Skeletal muscle satellite cell (primary cell): Measurements from ENCODE around the gene LIPH.
"Not testable (repeated sequence)": the region's sequence is repeated elsewhere in the genome, so short reads cannot be mapped to it uniquely, and the experiment has no call there.

Experiments used
- H3K27me3 ChIP-seq: 2 replicates; pipeline ENCODE4 v1.7.0; 2013; ENCODE audit warnings: low read length; ENCODE audit not compliant: control insufficient read depth, insufficient read depth
- H3K36me3 ChIP-seq: 2 replicates; pipeline ENCODE4 v1.7.0; 2013; ENCODE audit warnings: mild to moderate bottlenecking, control low read depth, low read length; ENCODE audit not compliant: insufficient read depth
- H3K4me1 ChIP-seq: 2 replicates; pipeline ENCODE4 v1.7.0; 2013; ENCODE audit warnings: low read length; ENCODE audit not compliant: control insufficient read depth, insufficient read depth
- H3K4me2 ChIP-seq: 2 replicates; pipeline ENCODE4 v1.7.0; 2013; ENCODE audit warnings: mild to moderate bottlenecking, low read length
- H3K4me3 ChIP-seq: 2 replicates; pipeline ENCODE4 v1.7.0; 2013; ENCODE audit warnings: low read length
- H3K9ac ChIP-seq: 2 replicates; pipeline ENCODE4 v1.7.0; 2013; ENCODE audit warnings: mild to moderate bottlenecking, low read depth, low read length, moderate library complexity
- H3K9me3 ChIP-seq: replicated peaks from 2 replicates; pipeline ENCODE4 v1.7.0; 2013; ENCODE audit warnings: mild to moderate bottlenecking, control low read depth, low read length

LIPH gene

DNA sequence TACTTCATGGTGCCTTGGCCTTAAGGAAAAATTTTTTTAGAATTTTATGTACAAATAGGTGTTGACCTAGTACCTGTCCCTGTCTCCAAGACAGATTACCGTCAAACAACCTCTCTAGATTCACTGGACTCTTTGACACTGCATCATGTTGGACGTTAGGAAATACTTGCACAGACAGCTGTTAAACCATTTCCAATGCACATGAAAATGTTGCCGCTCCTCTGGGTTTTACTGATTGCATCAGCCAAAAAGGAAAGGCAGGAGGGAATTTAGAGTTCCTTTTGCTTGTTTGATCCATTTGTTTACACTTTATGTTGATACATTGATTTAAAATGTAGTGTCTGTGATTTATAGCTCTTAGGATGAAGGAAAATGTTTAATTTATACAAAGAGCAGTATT lies 68.1 kb downstream of the LIPH start:
- Histone ChIP-seq H3K36me3 (peaks cover 18% of the 10 kb centered on the region), H3K27me3 (no peaks in the 10 kb centered on the region), H3K9me3 (no peaks in the 10 kb centered on the region), H3K9ac (no peak overlapping the region), H3K4me2 (no peak overlapping the region), H3K4me1 (no peaks in the 10 kb centered on the region), H3K4me3 (no peak overlapping the region)

DNA sequence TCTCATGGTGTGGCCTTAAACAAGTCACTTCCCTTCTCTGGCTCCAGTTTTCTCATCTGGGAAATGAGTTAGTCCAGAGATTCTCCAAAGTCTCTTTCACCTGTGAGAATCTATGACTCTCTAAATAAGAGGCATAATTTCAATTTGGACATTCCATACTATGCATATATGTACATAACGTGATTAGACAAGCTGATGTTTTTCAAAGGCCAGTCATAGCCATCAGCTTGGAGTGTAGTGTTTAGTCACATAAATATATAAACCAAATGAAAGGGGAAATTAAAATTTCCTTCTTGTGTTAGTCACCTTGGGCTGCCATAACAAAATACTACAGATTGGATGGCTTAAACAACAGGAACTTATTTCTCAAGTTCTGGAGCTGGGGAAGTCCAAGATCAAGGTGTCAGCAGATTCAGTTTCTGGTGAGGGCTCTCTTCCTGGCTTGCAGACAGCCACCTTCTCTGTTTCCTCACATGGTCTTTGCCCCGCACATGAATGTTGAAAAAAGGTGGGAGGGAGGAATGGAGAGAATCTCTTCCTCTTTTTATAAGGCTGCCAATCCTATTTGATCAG lies 72.9 kb downstream of the LIPH start:
- no peaks in the 10 kb centered on the region for H3K9me3 ChIP-seq

DNA sequence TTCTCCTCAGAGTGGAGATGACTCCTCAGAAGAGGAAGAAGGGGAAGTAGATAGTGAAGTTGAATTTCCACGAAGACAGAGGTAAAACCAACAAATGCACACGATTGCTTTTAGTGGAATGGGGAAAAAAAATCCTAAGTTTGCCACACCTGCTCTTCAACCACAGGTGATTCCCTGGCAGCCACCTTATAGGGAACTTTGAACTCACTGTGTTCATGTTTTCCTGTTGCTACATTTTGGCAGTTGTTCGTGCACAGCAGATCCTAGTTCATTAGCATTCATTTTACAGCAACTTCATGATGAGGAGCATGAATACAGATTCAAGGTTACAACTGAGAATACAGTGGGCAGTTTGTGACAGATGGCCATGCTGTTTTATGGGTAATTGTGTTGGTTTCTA lies 75.1 kb downstream of the LIPH start:
- Histone ChIP-seq H3K36me3 (peaks cover 9% of the 10 kb centered on the region), H3K27me3 (no peaks in the 10 kb centered on the region), H3K9ac (no peak overlapping the region), H3K4me3 (no peak overlapping the region), H3K9me3 (no peaks in the 10 kb centered on the region), H3K4me2 (no peak overlapping the region), H3K4me1 (no peaks in the 10 kb centered on the region)

More for the DNA sequence above, 72.9 kb downstream of the LIPH start:
- H3K4me3 ChIP-seq: no peak overlapping the region
- peaks cover 14% of the 10 kb centered on the region for H3K36me3 ChIP-seq
- no peak overlapping the region for H3K4me2 ChIP-seq
- H3K27me3 ChIP-seq: no peaks in the 10 kb centered on the region
- H3K9ac ChIP-seq: no peak overlapping the region
- H3K4me1 ChIP-seq: no peaks in the 10 kb centered on the region

DNA sequence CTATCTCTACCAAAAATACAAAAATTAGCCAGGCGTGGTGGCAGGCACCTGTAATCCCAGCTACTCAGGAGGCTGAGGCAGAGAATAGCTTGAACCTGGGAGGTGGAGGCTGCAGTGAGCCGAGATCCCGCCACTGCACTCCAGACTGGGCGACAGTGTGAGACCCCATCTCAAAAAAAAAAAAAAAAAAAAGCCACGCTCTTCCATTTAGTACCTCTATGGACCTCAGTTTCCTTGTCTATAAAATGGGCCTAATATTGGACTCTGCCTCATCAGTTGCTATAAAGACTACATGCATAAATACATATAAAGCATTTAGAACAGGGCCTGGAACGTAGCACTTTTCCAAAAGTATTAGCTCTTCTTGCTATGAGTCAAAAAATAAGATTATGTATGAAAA lies 77.5 kb downstream of the LIPH start:
- H3K4me3 ChIP-seq, H3K36me3 ChIP-seq, H3K4me2 ChIP-seq, H3K9me3 ChIP-seq, H3K27me3 ChIP-seq, H3K4me1 ChIP-seq, H3K9ac ChIP-seq: not testable (repeated sequence)

DNA sequence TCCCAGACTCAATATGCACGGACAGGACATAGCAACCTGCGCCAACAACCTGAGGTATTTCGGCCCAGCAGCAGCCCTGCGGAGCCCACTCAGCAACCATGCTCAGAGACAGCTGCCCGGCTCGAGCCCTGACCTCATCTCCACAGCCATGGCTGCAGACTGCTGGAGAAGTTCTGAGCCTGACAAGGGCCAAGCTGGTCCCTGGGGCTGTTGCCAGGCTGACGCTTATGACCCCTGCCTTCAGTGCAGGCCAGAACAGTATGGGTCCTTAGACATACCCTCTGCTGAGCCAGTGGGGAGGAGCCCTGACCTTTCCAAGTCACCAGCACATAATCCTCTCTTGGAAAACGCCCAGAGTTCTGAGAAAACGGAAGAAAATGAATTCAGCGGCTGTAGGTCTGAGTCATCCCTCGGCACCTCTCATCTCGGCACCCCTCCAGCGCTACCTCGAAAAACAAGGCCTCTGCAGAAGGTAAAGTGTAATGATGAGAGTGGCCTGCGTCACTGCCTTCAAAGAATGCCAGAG lies 79.0 kb downstream of the LIPH start:
- Histone ChIP-seq H3K36me3 (peaks cover 3% of the 10 kb centered on the region), H3K9ac (no peak overlapping the region), H3K4me3 (no peak overlapping the region), H3K4me1 (no peaks in the 10 kb centered on the region), H3K4me2 (no peak overlapping the region), H3K9me3 (no peaks in the 10 kb centered on the region), H3K27me3 (no peaks in the 10 kb centered on the region)

DNA sequence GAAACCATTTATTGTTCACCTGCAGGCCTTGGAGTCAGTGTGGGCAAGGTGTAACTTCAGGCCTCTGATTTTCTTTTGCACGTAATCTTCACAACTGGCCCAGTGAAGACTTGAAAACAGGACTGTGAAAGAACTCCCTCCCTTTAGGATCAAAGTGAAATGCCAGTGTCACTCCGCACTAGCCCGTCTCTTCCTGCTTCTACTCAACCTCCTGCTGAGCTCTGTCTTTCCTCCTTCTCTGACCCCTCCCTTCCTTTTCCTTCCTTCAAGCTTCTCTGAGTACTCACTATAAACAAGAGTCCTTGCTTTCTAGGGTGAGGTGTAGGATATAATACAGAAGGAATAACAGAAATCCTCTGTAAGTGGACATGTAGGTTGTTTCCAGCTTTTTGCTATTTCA lies 82.1 kb downstream of the LIPH start:
- no peak overlapping the region for H3K4me3 ChIP-seq
- no peak overlapping the region for H3K4me2 ChIP-seq
- no peak overlapping the region for H3K9ac ChIP-seq
- H3K36me3 ChIP-seq: peaks cover 10% of the 10 kb centered on the region
- H3K4me1 ChIP-seq: no peaks in the 10 kb centered on the region
- H3K9me3 ChIP-seq: no peaks in the 10 kb centered on the region
- H3K27me3 ChIP-seq: no peaks in the 10 kb centered on the region

DNA sequence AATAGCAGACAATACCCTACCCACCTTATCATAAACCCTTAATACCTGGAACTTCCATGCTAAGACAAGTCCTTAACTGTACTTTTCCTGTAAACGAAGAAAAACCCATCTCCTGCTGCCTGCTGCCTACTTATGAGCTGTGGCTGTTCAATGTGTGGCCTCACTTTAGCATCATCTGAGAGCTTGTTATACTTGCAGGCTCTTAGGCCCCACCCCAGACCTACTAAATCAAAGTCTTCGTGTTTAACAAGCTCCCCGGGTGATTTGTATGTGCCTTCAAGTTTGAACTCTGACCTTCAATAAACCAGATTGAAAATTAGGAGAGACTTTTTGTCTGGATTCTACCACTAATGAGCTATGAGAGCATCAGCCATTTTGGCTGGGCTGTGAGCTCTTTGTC lies 82.8 kb downstream of the LIPH start:
- Histone ChIP-seq H3K4me2 (no peak overlapping the region), H3K9me3 (no peaks in the 10 kb centered on the region), H3K27me3 (no peaks in the 10 kb centered on the region), H3K4me1 (no peaks in the 10 kb centered on the region), H3K4me3 (no peak overlapping the region), H3K9ac (no peak overlapping the region), H3K36me3 (peaks cover 11% of the 10 kb centered on the region)

DNA sequence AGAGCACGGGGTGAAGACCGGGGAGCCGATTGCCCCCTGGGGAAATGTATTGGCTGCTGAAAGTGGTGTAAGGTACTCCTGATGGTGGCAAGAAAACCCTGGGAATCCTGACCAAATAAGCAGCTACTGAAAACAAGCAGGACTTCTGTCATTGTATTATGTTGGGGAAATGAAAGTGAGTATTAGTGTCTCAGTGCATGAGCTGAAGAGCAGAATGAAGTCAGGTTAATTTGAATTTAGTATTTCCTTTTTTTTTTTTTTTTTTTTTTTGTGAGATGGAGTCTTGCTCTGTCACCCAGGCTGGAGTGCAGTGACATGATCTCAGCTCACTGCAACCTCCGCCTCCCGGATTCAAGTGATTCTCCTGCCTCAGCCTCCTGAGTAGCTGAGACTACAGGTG lies 86.3 kb downstream of the LIPH start:
- not testable (repeated sequence) for H3K9ac ChIP-seq, H3K4me1 ChIP-seq, H3K9me3 ChIP-seq, H3K4me3 ChIP-seq, H3K4me2 ChIP-seq, H3K27me3 ChIP-seq, H3K36me3 ChIP-seq

DNA sequence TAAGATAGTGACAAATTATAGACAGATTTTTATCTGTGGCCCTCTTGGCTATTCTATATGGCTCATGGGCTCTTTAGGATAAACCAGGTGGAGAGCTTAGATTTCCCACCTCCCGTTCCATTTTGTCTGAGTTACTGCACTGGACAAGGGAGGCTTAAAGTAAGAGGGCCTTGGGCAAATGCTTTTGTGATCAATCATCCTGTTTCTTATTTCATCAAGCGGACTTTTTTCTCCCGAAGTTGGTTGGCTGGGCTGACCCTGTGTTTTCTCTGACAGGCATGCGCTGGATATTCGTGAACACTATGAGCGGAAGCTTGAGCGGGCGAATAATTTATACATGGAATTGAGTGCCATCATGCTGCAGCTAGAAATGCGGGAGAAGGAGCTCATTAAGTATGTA lies 86.9 kb downstream of the LIPH start:
- Histone ChIP-seq H3K9ac (no peak overlapping the region), H3K27me3 (no peaks in the 10 kb centered on the region), H3K4me3 (no peak overlapping the region), H3K4me1 (no peaks in the 10 kb centered on the region), H3K36me3 (peaks cover 8% of the 10 kb centered on the region), H3K9me3 (no peaks in the 10 kb centered on the region), H3K4me2 (no peak overlapping the region)

DNA sequence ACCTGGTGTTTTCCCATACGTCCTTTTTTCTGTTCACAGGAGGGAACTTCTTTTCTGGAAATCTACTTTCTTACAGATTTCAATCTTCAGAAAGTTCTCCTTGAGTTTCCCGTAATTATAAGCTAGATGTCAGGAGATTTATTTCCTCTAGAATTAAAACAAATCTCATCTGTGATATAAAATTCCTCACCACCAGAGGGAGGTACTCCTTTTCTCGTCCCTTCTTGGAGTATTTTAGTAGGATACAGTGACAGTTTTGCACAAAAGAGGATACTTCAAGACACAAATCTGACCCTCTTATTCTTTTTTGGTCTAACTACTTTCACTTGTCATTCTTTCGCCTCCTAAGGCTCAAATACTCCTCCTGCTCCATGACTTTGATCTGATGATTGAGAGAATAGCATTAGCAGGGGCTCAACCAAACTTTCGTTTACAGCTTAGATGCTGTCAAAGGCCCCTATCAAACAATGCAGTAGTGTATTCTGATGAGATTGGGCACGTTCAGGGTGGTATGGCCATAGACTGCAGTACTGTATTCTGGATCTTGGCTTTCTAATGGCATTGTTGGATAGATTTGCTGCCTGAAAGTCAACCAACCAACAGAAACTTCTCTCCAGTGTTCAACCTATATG lies 91.6 kb downstream of the LIPH start:
- no peak overlapping the region for H3K4me2 ChIP-seq
- H3K36me3 ChIP-seq: peaks cover 2% of the 10 kb centered on the region
- no peaks in the 10 kb centered on the region for H3K4me1 ChIP-seq
- H3K27me3 ChIP-seq: no peaks in the 10 kb centered on the region
- no peak overlapping the region for H3K4me3 ChIP-seq
- H3K9ac ChIP-seq: no peak overlapping the region
- no peaks in the 10 kb centered on the region for H3K9me3 ChIP-seq

DNA sequence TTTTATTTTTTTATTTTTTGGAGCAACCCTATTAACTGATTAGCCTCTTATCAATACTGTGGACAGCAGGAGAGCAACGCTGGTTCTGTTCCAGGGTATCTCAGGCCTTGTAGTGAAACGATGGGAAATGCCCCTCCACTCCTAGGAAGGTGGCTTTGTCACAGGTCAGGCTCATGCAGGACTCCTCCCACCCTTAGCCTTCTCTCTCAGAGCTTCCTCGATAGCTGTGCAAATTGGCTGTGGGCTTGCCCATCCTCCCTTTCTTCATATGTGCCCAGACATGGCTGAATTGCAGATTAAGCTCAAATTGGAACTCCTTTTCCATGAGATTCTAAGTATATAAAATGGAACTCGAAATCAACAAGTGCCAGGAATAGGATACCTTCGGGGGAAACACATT lies 92.1 kb downstream of the LIPH start:
- H3K4me3 ChIP-seq: no peak overlapping the region
- H3K4me2 ChIP-seq: no peak overlapping the region
- peaks cover 1% of the 10 kb centered on the region for H3K36me3 ChIP-seq
- no peaks in the 10 kb centered on the region for H3K27me3 ChIP-seq
- no peak overlapping the region for H3K9ac ChIP-seq
- H3K4me1 ChIP-seq: no peaks in the 10 kb centered on the region
- no peaks in the 10 kb centered on the region for H3K9me3 ChIP-seq

DNA sequence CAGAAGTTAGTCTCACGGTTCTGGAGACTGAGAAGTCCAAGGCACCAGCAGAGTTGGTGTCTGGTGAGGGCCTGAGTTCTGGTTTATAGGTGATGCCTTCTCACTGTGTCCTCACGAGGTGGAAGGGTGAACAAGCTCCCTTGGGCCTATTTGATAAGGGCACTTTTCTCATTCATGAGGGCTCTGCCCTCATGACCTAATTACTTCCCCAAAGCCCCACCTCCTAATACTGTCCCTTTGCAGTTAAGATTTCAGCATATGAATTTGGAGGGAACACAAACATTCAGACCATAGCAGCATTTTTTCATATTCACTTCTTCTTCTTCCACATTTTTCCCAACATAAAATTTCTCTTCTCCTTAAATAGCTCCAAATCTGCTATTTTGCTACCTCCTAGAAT lies 95.0 kb downstream of the LIPH start:
- H3K36me3 ChIP-seq: no peaks in the 10 kb centered on the region
- H3K9me3 ChIP-seq: no peaks in the 10 kb centered on the region
- no peak overlapping the region for H3K4me2 ChIP-seq
- H3K27me3 ChIP-seq: no peaks in the 10 kb centered on the region
- H3K4me3 ChIP-seq: no peak overlapping the region
- no peak overlapping the region for H3K9ac ChIP-seq
- no peaks in the 10 kb centered on the region for H3K4me1 ChIP-seq
